ENCODE measurements around the gene ITGB6. TPM values are rescaled to one million over a fixed set of nuclear protein-coding genes. Genes with fewer than 3 reads are reported as not detected.
A peak's percentile ranks its signal among the peaks of the same experiment; 100 is the strongest.

ITGB6 gene
- total RNA-seq, 3 donors from 2014 or later (not counting 1 experiment from before 2014, with no cell fraction given): not detected

DNA sequence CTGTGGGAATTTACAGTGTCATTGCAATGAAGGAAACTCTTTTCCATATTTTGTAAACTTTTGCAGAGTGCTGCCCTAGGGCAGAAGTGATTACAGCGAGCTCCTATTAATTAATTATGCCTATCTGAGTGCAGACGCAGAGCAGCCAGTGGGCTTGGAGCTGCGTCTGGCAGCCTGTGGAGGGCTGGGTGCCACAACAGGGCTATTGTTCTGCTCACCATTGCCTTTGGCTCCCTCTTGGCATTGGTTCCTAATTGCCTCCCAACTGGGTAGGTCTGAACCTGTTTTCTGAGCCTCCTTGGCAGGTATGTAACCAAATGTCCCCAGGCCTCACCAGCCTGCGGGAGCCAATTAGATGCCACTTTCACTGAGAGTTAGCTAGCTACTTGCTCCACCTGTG is 25.6 kb upstream of the ITGB6 start:
- no peaks in the 10 kb centered on the region for H3K27me3 ChIP-seq (ENCODE audit: control insufficient read depth, insufficient read depth, low read length)
- no peaks in the 10 kb centered on the region for H3K9me3 ChIP-seq (ENCODE audit: control insufficient read depth, insufficient read depth, low read length)
- H3K4me3 ChIP-seq (ENCODE audit: low read length): no peak overlapping the region
- no peaks in the 10 kb centered on the region for H3K36me3 Mint-ChIP-seq
- H3K27me3 Mint-ChIP-seq (ENCODE audit: low read depth in 2 of 2): peaks cover 12 to 21% of the 10 kb centered on the region in 2 donors
- no peak overlapping the region for H3K27ac ChIP-seq (ENCODE audit: low read length)
- no peaks in the 10 kb centered on the region for H3K4me1 Mint-ChIP-seq
- no peak for ATAC-seq
- TF ChIP-seq, protein P1, sequence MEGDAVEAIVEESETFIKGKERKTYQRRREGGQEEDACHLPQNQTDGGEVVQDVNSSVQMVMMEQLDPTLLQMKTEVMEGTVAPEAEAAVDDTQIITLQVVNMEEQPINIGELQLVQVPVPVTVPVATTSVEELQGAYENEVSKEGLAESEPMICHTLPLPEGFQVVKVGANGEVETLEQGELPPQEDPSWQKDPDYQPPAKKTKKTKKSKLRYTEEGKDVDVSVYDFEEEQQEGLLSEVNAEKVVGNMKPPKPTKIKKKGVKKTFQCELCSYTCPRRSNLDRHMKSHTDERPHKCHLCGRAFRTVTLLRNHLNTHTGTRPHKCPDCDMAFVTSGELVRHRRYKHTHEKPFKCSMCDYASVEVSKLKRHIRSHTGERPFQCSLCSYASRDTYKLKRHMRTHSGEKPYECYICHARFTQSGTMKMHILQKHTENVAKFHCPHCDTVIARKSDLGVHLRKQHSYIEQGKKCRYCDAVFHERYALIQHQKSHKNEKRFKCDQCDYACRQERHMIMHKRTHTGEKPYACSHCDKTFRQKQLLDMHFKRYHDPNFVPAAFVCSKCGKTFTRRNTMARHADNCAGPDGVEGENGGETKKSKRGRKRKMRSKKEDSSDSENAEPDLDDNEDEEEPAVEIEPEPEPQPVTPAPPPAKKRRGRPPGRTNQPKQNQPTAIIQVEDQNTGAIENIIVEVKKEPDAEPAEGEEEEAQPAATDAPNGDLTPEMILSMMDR (IDR thresholded peaks at IDR 0.05): no peak
- no peaks in the 10 kb centered on the region for H3K9me3 Mint-ChIP-seq
- intact Hi-C loops (cut with micrococcal nuclease): no loop called here
- DNase-seq: no peak
- no peak overlapping the region for H3K4me3 Mint-ChIP-seq
- no peaks in the 10 kb centered on the region for H3K36me3 ChIP-seq (ENCODE audit: control insufficient read depth, insufficient read depth, low read length)
- WGBS (ENCODE audit: insufficient coverage): 95% methylated on average over 4 of the region's 4 CpGs
- H3K4me1 ChIP-seq (ENCODE audit: control insufficient read depth, insufficient read depth, low read length): no peaks in the 10 kb centered on the region
- no peak overlapping the region for H3K27ac Mint-ChIP-seq

DNA sequence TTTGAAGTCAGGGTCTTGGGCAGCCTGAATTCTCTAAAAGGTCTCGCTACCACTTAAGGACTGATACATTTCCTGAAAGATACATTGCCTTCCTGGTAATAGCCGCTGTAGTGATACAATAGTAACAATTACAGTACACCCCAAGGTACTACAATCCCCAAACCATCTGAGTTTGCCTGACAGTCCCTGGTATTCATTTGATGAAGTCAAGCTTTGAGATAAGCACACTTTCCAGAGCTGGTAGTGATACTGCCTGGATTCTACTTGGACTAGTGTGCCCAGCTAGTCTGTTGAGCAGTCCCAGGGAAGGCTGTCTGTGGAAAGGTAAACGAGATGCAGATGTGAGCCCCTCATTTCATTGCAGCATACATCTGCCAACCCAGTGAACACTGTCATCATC is 24.4 kb upstream of the ITGB6 start:
- no peaks in the 10 kb centered on the region for H3K27me3 ChIP-seq (ENCODE audit: control insufficient read depth, insufficient read depth, low read length)
- H3K27ac ChIP-seq (ENCODE audit: low read length): no peak overlapping the region
- H3K9me3 Mint-ChIP-seq: no peaks in the 10 kb centered on the region
- no peaks in the 10 kb centered on the region for H3K4me1 ChIP-seq (ENCODE audit: control insufficient read depth, insufficient read depth, low read length)
- ATAC-seq (no peak), DNase-seq (no peak)
- no peak overlapping the region for H3K4me3 ChIP-seq (ENCODE audit: low read length)
- H3K36me3 ChIP-seq (ENCODE audit: control insufficient read depth, insufficient read depth, low read length): no peaks in the 10 kb centered on the region
- H3K9me3 ChIP-seq (ENCODE audit: control insufficient read depth, insufficient read depth, low read length): no peaks in the 10 kb centered on the region
- peaks cover 15 to 23% of the 10 kb centered on the region in 2 donors for H3K27me3 Mint-ChIP-seq (ENCODE audit: low read depth in 2 of 2)
- no peaks in the 10 kb centered on the region for H3K36me3 Mint-ChIP-seq
- 87% methylated on average over 3 of the region's 3 CpGs for WGBS (ENCODE audit: insufficient coverage)
- no peaks in the 10 kb centered on the region for H3K4me1 Mint-ChIP-seq
- TF ChIP-seq, protein P1 (IDR thresholded peaks at IDR 0.05): no peak
- H3K4me3 Mint-ChIP-seq: no peak overlapping the region
- H3K27ac Mint-ChIP-seq: no peak overlapping the region
- intact Hi-C loops (cut with micrococcal nuclease): no loop called here

DNA sequence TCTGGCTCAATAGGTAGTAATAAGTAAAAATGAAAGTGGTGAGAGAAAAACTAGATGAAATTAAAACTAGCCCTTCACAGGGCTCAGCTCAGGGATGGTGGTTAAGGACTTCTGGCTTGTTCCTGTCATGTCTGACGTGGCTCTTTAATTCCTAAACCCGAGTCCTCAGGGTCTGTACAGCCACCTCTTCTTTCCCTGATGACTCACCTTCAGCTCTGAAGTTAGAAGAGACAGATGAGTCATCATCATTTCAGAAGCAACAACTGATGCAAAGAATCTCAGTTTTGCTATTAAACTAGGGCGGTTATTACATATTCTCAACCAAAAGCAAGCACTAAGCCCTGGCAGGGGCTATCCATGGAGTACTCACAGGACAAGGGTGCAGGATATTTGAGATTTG is 24.0 kb upstream of the ITGB6 start:
- H3K36me3 ChIP-seq (ENCODE audit: control insufficient read depth, insufficient read depth, low read length): no peaks in the 10 kb centered on the region
- Mint-ChIP-seq H3K4me1 (no peaks in the 10 kb centered on the region), H3K27ac (no peak overlapping the region), H3K9me3 (no peaks in the 10 kb centered on the region), H3K36me3 (no peaks in the 10 kb centered on the region), H3K4me3 (no peak overlapping the region), H3K27me3 (ENCODE audit: low read depth in 2 of 2) (peaks cover 19 to 23% of the 10 kb centered on the region in 2 donors)
- H3K9me3 ChIP-seq (ENCODE audit: control insufficient read depth, insufficient read depth, low read length): no peaks in the 10 kb centered on the region
- 58% methylated on average over 3 of the region's 3 CpGs for WGBS (ENCODE audit: insufficient coverage)
- DNase-seq (peak in 1 of 2 donors; percentile 20), ATAC-seq (peak in 1 of 3 donors; percentile 44)
- H3K27me3 ChIP-seq (ENCODE audit: control insufficient read depth, insufficient read depth, low read length): no peaks in the 10 kb centered on the region
- no peak overlapping the region for H3K27ac ChIP-seq (ENCODE audit: low read length)
- intact Hi-C loops (cut with micrococcal nuclease): no loop called here
- H3K4me3 ChIP-seq (ENCODE audit: low read length): no peak overlapping the region
- TF ChIP-seq, protein P1 (IDR thresholded peaks at IDR 0.05): no peak
- H3K4me1 ChIP-seq (ENCODE audit: control insufficient read depth, insufficient read depth, low read length): no peaks in the 10 kb centered on the region

DNA sequence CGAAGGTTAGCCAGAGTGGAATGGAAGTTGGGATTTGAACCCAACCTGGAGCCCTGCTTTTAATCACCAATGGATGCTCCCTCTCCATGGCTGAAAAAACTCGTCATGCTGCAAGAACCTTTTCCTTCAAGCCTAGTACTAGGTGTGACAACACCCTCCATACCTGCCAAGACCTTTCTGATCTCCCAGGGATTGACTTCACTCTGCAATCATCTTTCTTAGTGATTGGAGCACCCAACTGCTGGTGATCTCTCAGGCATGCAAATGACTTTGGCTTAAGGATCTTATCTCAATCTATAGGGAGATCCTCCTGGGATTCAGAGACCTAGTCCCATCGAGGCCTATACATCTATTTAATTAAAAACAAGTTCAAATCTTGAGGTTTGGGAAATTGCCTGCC is 23.5 kb upstream of the ITGB6 start:
- no peak for ATAC-seq
- H3K4me1 Mint-ChIP-seq: no peaks in the 10 kb centered on the region
- no peaks in the 10 kb centered on the region for H3K36me3 Mint-ChIP-seq

More for the DNA sequence above, 23.5 kb upstream of the ITGB6 start:
- Mint-ChIP-seq H3K27ac (no peak overlapping the region), H3K27me3 (ENCODE audit: low read depth in 2 of 2) (peaks cover 19 to 23% of the 10 kb centered on the region in 2 donors), H3K9me3 (no peaks in the 10 kb centered on the region), H3K4me3 (no peak overlapping the region)
- Histone ChIP-seq H3K27me3 (ENCODE audit: control insufficient read depth, insufficient read depth, low read length) (no peaks in the 10 kb centered on the region), H3K9me3 (ENCODE audit: control insufficient read depth, insufficient read depth, low read length) (no peaks in the 10 kb centered on the region), H3K27ac (ENCODE audit: low read length) (no peak overlapping the region), H3K36me3 (ENCODE audit: control insufficient read depth, insufficient read depth, low read length) (no peaks in the 10 kb centered on the region), H3K4me1 (ENCODE audit: control insufficient read depth, insufficient read depth, low read length) (no peaks in the 10 kb centered on the region), H3K4me3 (ENCODE audit: low read length) (no peak overlapping the region)
- intact Hi-C loops (cut with micrococcal nuclease): no loop called here
- 93% methylated on average over 3 of the region's 3 CpGs for WGBS (ENCODE audit: insufficient coverage)
- TF ChIP-seq, protein P1 (IDR thresholded peaks at IDR 0.05): no peak
- DNase-seq: no peak
